Caco-2 (cell line): Measurements from ENCODE around the gene SMYD5. TPM values are rescaled to one million over a fixed set of nuclear protein-coding genes. Genes with fewer than 3 reads are reported as not detected.

Experiments
- BruUV-seq: library from RNA; stranded (reverse); fragments of 400-500 nt; replicated peaks from 2 replicates; lab custom pipeline; 2021; lab: Mats Ljungman, UMichigan
- CTCF ChIA-PET: fragments of 300-600 bp; sonication (Branson Sonifier 250); formaldehyde crosslinking; loops from one replicate; lab custom pipeline; 2022; ENCODE audit warnings: antibody characterized with exemption; lab: Charles Lee
- POLR2A ChIA-PET: fragments of 300-600 bp; sonication (Branson Sonifier 250); formaldehyde crosslinking; loops from one replicate; lab custom pipeline; 2022; ENCODE audit warnings: antibody characterized with exemption; lab: Charles Lee
- DNase-seq, 2 experiments: peaks; one replicate each; pipeline versions ENCODE4 v3.0.0 to v3.0.0-alpha.2; 2020 to 2022
- H3K27me3 ChIP-seq: replicated peaks from 2 replicates; pipeline ENCODE4 v1.6.0; 2011; ENCODE audit warnings: low read length; ENCODE audit not compliant: control insufficient read depth, insufficient read depth
- H3K36me3 ChIP-seq: 2 replicates; pipeline ENCODE4 v1.5.1; 2011; ENCODE audit warnings: low read length; ENCODE audit not compliant: control insufficient read depth, insufficient read depth
- H3K4me1 ChIP-seq: fragments of 250-450 bp; sonication (Bioruptor Pico); 2 replicates; pipeline ENCODE4 v1.5.1; 2020; ENCODE audit warnings: mild to moderate bottlenecking
- H3K4me3 ChIP-seq: 2 replicates; pipeline ENCODE4 v1.5.1; 2011; ENCODE audit warnings: low read depth, mild to moderate bottlenecking, control low read depth, low read length
- H3K9me3 ChIP-seq: fragments of 250-450 bp; sonication (Bioruptor Pico); 2 replicates; pipeline ENCODE4 v1.5.1; 2020; ENCODE audit warnings: mild to moderate bottlenecking, moderate library complexity
- H3K27ac Mint-ChIP-seq: one replicate; pipeline ENCODE4 v1.8.0; 2022; ENCODE audit warnings: mixed read lengths; ENCODE audit not compliant: unreplicated experiment
- H3K27me3 Mint-ChIP-seq: one replicate; pipeline ENCODE4 v1.8.0; 2022; ENCODE audit warnings: mixed read lengths; ENCODE audit not compliant: insufficient read depth, unreplicated experiment
- H3K36me3 Mint-ChIP-seq: one replicate; pipeline ENCODE4 v1.8.0; 2022; ENCODE audit warnings: mild to moderate bottlenecking, mixed read lengths; ENCODE audit not compliant: insufficient read depth, unreplicated experiment
- H3K4me1 Mint-ChIP-seq: one replicate; pipeline ENCODE4 v1.8.0; 2022; ENCODE audit warnings: low read depth, mixed read lengths; ENCODE audit not compliant: unreplicated experiment
- H3K4me3 Mint-ChIP-seq: one replicate; pipeline ENCODE4 v1.8.0; 2022; ENCODE audit warnings: mild to moderate bottlenecking, moderate library complexity, mixed read lengths; ENCODE audit not compliant: unreplicated experiment
- H3K9me3 Mint-ChIP-seq: one replicate; pipeline ENCODE4 v1.8.0; 2022; ENCODE audit warnings: mixed read lengths; ENCODE audit not compliant: unreplicated experiment
- CTCF ChIP-seq, 2 experiments: fragments of 200-600 bp in 1 of 2; IDR thresholded peaks; 1 replicate in 1 of 2; 2 replicates in 1 of 2; pipeline versions ENCODE4 v1.5.1 to v1.8.0; 2011 to 2022; ENCODE audit warnings: antibody characterized with exemption in 1 of 2, control low read depth in 1 of 2, inconsistent platforms in 1 of 2, low read depth in 1 of 2, low read length in 1 of 2, mild to moderate bottlenecking in 1 of 2, moderate library complexity in 1 of 2; ENCODE audit not compliant: insufficient read depth in 1 of 2, severe bottlenecking in 1 of 2, unreplicated experiment in 1 of 2
- intact Hi-C: fragments of 100-400 bp; cut with micrococcal nuclease; formaldehyde crosslinking; loops from one replicate; pipeline ENCODE4 v1.10.0; 2022; ENCODE audit not compliant: unreplicated experiment
- total RNA-seq: library from RNA; stranded (reverse); gene quantifications from 2 replicates; pipeline ENCODE4 v1.2.3, GENCODE V29; 2022

SMYD5 gene
- total RNA-seq, 1 experiment from 2014 or later: 65.8 TPM

- H3K4me3 Mint-ChIP-seq: no peak overlapping the region
Measured at GRCh38 chr2:73264332-73264606, 50.2 kb downstream of the SMYD5 start.

GRCh38 chr2:73264783-73265182, 50.7 kb downstream of the SMYD5 start:
- intact Hi-C loops: loop anchor here (5.0 kb wide), 2 partner anchors 177 to 377 kb away; partner anchors contain the start of gene SPR
- TF ChIP-seq CTCF (IDR thresholded peaks at IDR 0.05; ENCODE audit: insufficient read depth in 1 of 2, low read depth in 1 of 2, low read length in 1 of 2, severe bottlenecking in 1 of 2, unreplicated experiment in 1 of 2): no peak
- H3K9me3 Mint-ChIP-seq: no peaks in the 10 kb centered on the region
- H3K4me3 ChIP-seq: no peak overlapping the region
- H3K36me3 ChIP-seq: no peaks in the 10 kb centered on the region
- CTCF ChIA-PET: no interaction called here
- H3K4me3 Mint-ChIP-seq: no peak overlapping the region
- H3K27me3 Mint-ChIP-seq: no peaks in the 10 kb centered on the region
- no peaks in the 10 kb centered on the region for H3K27me3 ChIP-seq
- no peaks in the 10 kb centered on the region for H3K9me3 ChIP-seq
- H3K27ac Mint-ChIP-seq: no peak overlapping the region
- POLR2A ChIA-PET: no interaction called here
- H3K4me1 Mint-ChIP-seq: peaks cover 16% of the 10 kb centered on the region
- H3K36me3 Mint-ChIP-seq: peaks cover 22% of the 10 kb centered on the region
- peaks cover 9% of the 10 kb centered on the region; the same call in 1 of the 2 replicates for H3K4me1 ChIP-seq
- no TSS peak for BruUV-seq
- DNase-seq: no peak

More at GRCh38 chr2:73264332-73264606, 50.2 kb downstream of the SMYD5 start:
- no peak overlapping the region for H3K4me3 ChIP-seq
- H3K27ac Mint-ChIP-seq: no peak overlapping the region
- no peak for DNase-seq
- CTCF ChIA-PET: no interaction called here
- TF ChIP-seq CTCF (IDR thresholded peaks at IDR 0.05; ENCODE audit: insufficient read depth in 1 of 2, low read depth in 1 of 2, low read length in 1 of 2, severe bottlenecking in 1 of 2, unreplicated experiment in 1 of 2): no peak
- peaks cover 23% of the 10 kb centered on the region for H3K36me3 Mint-ChIP-seq
- intact Hi-C loops: no loop called here
- no peaks in the 10 kb centered on the region for H3K27me3 Mint-ChIP-seq
- no TSS peak for BruUV-seq
- peaks cover 7% of the 10 kb centered on the region; the same call in 1 of the 2 replicates for H3K4me1 ChIP-seq
- no peaks in the 10 kb centered on the region for H3K9me3 ChIP-seq
- no peaks in the 10 kb centered on the region for H3K27me3 ChIP-seq
- POLR2A ChIA-PET: no interaction called here
- no peaks in the 10 kb centered on the region for H3K9me3 Mint-ChIP-seq
- H3K36me3 ChIP-seq: no peaks in the 10 kb centered on the region
- H3K4me1 Mint-ChIP-seq: peaks cover 14% of the 10 kb centered on the region

- Histone ChIP-seq H3K4me1 (peaks cover 12% of the 10 kb centered on the region; the same call in 1 of the 2 replicates), H3K27me3 (no peaks in the 10 kb centered on the region), H3K9me3 (no peaks in the 10 kb centered on the region), H3K36me3 (no peaks in the 10 kb centered on the region), H3K4me3 (no peak overlapping the region)
- Mint-ChIP-seq H3K4me1 (peaks cover 21% of the 10 kb centered on the region), H3K36me3 (peaks cover 20% of the 10 kb centered on the region), H3K27me3 (no peaks in the 10 kb centered on the region), H3K9me3 (no peaks in the 10 kb centered on the region), H3K27ac (no peak overlapping the region), H3K4me3 (no peak overlapping the region)
- TF ChIP-seq CTCF (IDR thresholded peaks at IDR 0.05; ENCODE audit: insufficient read depth in 1 of 2, low read depth in 1 of 2, low read length in 1 of 2, severe bottlenecking in 1 of 2, unreplicated experiment in 1 of 2): no peak
- POLR2A ChIA-PET: no interaction called here
- BruUV-seq: no TSS peak
- intact Hi-C loops: loop anchor here (5.0 kb wide), 2 partner anchors 178 to 378 kb away; partner anchors contain the start of gene SPR
- CTCF ChIA-PET: no interaction called here
- DNase-seq: no peak
Measured at GRCh38 chr2:73265298-73266060, 51.4 kb downstream of the SMYD5 start.
